Activated naive CD4-positive, alpha-beta T cell treated with anti-CD3 and anti-CD28 coated beads, Interleukin-2, amount 10 ng/mL, durations not matched to agents 5 hours and 36 hours (primary cell): ENCODE data around the gene AKAP13. TPM values are rescaled to one million over a fixed set of nuclear protein-coding genes. Genes with fewer than 3 reads are reported as not detected.
A peak's percentile ranks its signal among the peaks of the same experiment; 100 is the strongest.

Source experiments
- microRNA-seq: library from miRNA; unstranded; fragments of <30 nt; microRNA quantifications from one replicate; pipeline ENCODE4 v1.2.0, GENCODE V29; 2022; ENCODE audit warnings: borderline microRNAs expressed, borderline replicate concordance
- total RNA-seq, 2 experiments: library from RNA; stranded (reverse); gene quantifications; one replicate each; pipeline ENCODE4 v1.2.3, GENCODE V29; 2021

Gene AKAP13, protein sequence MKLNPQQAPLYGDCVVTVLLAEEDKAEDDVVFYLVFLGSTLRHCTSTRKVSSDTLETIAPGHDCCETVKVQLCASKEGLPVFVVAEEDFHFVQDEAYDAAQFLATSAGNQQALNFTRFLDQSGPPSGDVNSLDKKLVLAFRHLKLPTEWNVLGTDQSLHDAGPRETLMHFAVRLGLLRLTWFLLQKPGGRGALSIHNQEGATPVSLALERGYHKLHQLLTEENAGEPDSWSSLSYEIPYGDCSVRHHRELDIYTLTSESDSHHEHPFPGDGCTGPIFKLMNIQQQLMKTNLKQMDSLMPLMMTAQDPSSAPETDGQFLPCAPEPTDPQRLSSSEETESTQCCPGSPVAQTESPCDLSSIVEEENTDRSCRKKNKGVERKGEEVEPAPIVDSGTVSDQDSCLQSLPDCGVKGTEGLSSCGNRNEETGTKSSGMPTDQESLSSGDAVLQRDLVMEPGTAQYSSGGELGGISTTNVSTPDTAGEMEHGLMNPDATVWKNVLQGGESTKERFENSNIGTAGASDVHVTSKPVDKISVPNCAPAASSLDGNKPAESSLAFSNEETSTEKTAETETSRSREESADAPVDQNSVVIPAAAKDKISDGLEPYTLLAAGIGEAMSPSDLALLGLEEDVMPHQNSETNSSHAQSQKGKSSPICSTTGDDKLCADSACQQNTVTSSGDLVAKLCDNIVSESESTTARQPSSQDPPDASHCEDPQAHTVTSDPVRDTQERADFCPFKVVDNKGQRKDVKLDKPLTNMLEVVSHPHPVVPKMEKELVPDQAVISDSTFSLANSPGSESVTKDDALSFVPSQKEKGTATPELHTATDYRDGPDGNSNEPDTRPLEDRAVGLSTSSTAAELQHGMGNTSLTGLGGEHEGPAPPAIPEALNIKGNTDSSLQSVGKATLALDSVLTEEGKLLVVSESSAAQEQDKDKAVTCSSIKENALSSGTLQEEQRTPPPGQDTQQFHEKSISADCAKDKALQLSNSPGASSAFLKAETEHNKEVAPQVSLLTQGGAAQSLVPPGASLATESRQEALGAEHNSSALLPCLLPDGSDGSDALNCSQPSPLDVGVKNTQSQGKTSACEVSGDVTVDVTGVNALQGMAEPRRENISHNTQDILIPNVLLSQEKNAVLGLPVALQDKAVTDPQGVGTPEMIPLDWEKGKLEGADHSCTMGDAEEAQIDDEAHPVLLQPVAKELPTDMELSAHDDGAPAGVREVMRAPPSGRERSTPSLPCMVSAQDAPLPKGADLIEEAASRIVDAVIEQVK (N-terminal part only)
- total RNA-seq = 100 to 1,000 TPM; 143 to 161 TPM

DNA sequence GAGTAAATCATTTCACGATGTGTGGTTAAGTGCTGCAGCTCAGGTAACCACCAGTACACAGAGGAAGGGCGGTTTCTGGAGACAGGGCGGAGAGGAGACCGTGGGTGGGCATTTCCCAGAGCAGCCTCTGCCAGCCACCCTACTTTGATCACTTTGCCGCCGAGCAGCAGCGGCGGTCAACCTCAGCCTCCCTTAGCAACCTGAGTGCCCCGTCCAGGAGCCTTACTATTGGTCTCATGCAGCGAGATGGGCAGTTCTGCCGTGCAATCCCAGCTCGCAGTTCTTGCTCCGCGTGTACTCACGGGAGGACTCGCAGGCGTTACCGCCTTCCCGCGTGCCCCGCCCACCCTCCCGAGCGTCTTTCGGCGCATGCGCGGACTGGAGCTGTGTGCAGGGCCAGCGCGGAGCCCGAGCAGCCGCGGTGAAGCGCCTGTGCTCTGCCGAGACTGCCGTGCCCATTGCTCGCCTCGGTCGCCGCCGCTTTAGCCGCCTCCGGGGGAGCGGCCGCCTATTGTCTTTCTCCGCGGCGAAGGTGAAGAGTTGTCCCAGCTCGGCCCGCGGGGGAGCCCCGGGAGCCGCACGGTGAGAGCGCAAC is at the start of gene AKAP13:
AKAP13 (plus strand) TSS at position 387 of the 595 bp plus-strand sequence. CDS start 105,118 bp downstream, outside the sequence.

DNA sequence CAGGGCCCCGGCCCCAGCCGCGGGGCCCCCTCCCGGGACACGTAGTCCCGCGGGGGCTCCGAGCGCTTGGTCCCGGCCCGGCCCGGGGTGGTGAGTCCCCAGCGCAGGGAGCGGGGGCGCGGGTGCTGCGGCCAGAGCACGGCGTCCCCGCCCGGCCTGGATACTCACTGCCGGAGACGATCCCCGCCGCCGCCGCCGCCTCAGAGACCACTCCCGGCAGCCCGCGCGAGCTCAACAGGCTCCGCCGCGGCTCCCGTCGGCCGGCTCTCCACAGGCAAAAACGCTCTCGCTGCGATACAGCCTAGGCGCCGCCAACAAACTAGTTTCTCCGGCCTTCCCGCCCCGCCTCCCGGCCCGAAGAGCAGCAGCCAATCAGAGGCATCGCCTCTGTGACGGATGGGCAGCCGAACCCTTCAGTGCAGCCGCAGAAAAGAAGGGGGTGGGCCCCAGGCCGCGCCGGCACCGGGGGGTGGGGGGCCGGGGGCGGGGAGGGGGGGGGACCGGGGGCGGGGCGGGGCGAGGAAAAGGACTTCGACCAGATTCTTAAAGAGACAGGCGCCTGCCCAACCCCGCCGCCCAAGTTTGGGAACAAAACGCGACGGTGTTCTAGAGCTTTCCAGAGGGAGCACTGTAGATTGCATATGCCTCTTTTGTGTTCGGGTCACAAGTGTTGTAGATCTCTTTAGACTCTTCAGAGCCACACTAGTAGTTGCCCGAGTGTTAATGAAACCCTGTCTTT is 414.4 kb downstream of the AKAP13 start, which contains the start of gene KLHL25:
KLHL25 (minus strand) TSS at position 328 of the 739 bp plus-strand sequence. CDS start 25,115 bp downstream, outside the sequence.

Small RNA genes lying within 50 kb of the gene (microRNA-seq; reads per million reads assigned to microRNA genes)
- gene MIR1276 (0.83 reads per million), gene MIR7706 (37.1 reads per million, percentile 61 among the genes with 10 or more reads in this experiment)
